ENCODE data around the gene ITFG2. TPM values are rescaled to one million over a fixed set of nuclear protein-coding genes. Genes with fewer than 3 reads are reported as not detected.

The ITFG2 gene
- total and polyA plus RNA-seq, 4 donors, result 7.5 to 26.3 (median 11.4) TPM

DNA sequence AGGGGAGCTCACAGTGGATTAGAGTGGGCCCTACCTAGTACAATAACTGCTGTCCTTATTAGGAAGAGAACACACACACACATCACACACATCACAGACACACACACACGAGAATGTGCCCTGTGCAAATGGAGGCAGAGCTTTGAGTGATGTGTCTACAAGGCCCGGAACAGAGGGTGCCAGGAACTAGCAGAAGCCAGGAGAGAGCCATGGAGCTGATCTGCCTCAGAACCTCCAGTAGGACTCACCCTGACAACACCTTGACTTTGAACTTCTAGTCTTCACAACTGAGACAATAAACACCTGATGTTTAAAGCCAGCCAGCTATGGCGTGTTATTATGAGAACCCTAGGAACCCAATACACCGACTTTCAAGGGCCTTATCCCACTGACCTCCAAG is 47.4 kb upstream of the ITFG2 start:
- H3K36me3 ChIP-seq (ENCODE audit: control insufficient read depth in 4 of 4, insufficient read depth in 3 of 4, low read depth in 1 of 4, low read length in 3 of 4), result no peaks in the 10 kb centered on the region
- H3K27ac ChIP-seq (ENCODE audit: low read depth in 1 of 2, low read length in 2 of 2), result no peak overlapping the region
- no peak overlapping the region for H3K9ac ChIP-seq (ENCODE audit: low read depth in 1 of 2, low read length in 2 of 2)
- peaks cover 2 to 20% (median 18%) of the 10 kb centered on the region in 4 donors for H3K4me1 ChIP-seq (ENCODE audit: control insufficient read depth in 4 of 4, insufficient read depth in 4 of 4, low read length in 3 of 4)
- no peak for TF ChIP-seq HNF4A (conservative IDR thresholded peaks at IDR 0.05)
- TF ChIP-seq EGR1 (IDR thresholded peaks at IDR 0.05; ENCODE audit: low read depth in 2 of 2), result no peak
- TF ChIP-seq SP1 (IDR thresholded peaks at IDR 0.05), result no peak
- DNase-seq (ENCODE audit: low spot score), result no peak
- H3K4me3 ChIP-seq (ENCODE audit: low read depth in 1 of 3, low read length in 3 of 3), result no peak overlapping the region
- H3K9me3 ChIP-seq (ENCODE audit: control insufficient read depth in 4 of 4, low read length in 3 of 4), result no peaks in the 10 kb centered on the region
- no peaks in the 10 kb centered on the region for H3K27me3 ChIP-seq (ENCODE audit: control insufficient read depth in 4 of 4, insufficient read depth in 4 of 4, low read length in 3 of 4)
- WGBS, result 82% methylated on average over 4 of the region's 4 CpGs

DNA sequence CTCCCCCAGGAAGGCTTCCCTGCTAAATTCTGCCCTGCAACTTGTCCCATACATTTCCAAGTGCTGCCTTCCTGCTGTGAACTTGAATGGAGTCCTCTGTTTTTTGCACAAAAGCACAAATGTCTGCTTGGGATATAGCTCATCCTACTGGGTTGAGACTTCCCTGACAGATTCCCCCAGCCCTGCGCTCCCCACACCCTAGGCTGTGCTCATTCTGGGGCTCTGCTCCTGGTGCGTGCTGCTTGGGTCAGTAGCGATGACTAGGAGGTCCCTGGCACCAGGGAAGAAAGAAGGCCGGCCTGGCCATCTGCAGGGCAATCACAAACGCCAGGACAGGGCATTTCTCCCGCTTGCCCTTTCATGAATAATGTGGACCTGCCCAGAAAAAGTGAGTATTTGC is 46.9 kb upstream of the ITFG2 start:
- no peak for DNase-seq (ENCODE audit: low spot score)
- Histone ChIP-seq H3K36me3 (ENCODE audit: control insufficient read depth in 4 of 4, insufficient read depth in 3 of 4, low read depth in 1 of 4, low read length in 3 of 4) (no peaks in the 10 kb centered on the region), H3K9ac (ENCODE audit: low read depth in 1 of 2, low read length in 2 of 2) (no peak overlapping the region), H3K27me3 (ENCODE audit: control insufficient read depth in 4 of 4, insufficient read depth in 4 of 4, low read length in 3 of 4) (no peaks in the 10 kb centered on the region), H3K4me1 (ENCODE audit: control insufficient read depth in 4 of 4, insufficient read depth in 4 of 4, low read length in 3 of 4) (peaks cover 2 to 20% (median 18%) of the 10 kb centered on the region in 4 donors), H3K9me3 (ENCODE audit: control insufficient read depth in 4 of 4, low read length in 3 of 4) (no peaks in the 10 kb centered on the region), H3K27ac (ENCODE audit: low read depth in 1 of 2, low read length in 2 of 2) (no peak overlapping the region), H3K4me3 (ENCODE audit: low read depth in 1 of 3, low read length in 3 of 3) (no peak overlapping the region)
- 90% methylated on average over 6 of the region's 6 CpGs for WGBS
- TF ChIP-seq YY1 (IDR thresholded peaks at IDR 0.05) (no peak), SP1 (IDR thresholded peaks at IDR 0.05) (no peak), GABPA (IDR thresholded peaks at IDR 0.05 in 1 of 2, conservative IDR thresholded peaks at IDR 0.05 in 1 of 2) (no peak), HNF4G (IDR thresholded peaks at IDR 0.05) (no peak), FOXA1 (IDR thresholded peaks at IDR 0.05) (no peak), HNF4A (conservative IDR thresholded peaks at IDR 0.05) (no peak), NR2F2 (IDR thresholded peaks at IDR 0.05) (no peak)
- TF ChIP-seq, protein P1, sequence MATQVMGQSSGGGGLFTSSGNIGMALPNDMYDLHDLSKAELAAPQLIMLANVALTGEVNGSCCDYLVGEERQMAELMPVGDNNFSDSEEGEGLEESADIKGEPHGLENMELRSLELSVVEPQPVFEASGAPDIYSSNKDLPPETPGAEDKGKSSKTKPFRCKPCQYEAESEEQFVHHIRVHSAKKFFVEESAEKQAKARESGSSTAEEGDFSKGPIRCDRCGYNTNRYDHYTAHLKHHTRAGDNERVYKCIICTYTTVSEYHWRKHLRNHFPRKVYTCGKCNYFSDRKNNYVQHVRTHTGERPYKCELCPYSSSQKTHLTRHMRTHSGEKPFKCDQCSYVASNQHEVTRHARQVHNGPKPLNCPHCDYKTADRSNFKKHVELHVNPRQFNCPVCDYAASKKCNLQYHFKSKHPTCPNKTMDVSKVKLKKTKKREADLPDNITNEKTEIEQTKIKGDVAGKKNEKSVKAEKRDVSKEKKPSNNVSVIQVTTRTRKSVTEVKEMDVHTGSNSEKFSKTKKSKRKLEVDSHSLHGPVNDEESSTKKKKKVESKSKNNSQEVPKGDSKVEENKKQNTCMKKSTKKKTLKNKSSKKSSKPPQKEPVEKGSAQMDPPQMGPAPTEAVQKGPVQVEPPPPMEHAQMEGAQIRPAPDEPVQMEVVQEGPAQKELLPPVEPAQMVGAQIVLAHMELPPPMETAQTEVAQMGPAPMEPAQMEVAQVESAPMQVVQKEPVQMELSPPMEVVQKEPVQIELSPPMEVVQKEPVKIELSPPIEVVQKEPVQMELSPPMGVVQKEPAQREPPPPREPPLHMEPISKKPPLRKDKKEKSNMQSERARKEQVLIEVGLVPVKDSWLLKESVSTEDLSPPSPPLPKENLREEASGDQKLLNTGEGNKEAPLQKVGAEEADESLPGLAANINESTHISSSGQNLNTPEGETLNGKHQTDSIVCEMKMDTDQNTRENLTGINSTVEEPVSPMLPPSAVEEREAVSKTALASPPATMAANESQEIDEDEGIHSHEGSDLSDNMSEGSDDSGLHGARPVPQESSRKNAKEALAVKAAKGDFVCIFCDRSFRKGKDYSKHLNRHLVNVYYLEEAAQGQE (IDR thresholded peaks at IDR 0.05), result no peak

DNA sequence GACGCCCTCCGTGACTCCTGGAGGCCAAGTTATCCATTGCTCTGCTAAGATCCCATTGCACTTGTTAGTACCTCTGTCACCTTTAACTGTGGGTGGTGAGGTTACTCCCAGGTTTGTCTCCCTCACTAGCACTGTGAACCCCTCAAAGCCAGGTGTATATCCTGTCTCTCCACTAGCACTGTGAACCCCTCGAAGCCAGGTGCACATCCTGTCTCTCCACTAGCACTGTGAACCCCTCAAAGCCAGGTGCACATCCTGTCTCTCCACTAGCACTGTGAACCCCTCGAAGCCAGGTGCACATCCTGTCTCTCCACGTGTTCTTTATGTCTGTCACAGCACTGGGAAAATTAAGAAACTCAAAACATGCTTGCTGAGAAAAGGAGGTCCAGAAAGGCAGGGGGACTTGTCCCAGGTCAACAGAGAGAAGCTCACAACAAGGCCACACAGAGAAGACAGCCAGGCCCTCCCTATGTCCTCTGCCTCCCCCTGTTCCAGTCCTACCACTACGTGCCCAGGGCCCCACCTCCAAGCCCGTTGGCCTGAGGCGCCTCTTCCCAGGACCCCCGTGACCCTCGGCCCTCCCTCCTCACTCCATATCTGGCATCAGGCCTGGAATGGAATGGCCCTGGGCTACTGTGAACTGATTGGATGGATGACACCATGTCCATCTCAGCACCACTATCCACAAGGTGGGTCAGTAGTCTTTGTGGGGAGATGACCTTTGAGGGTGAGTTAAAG is 44.1 kb upstream of the ITFG2 start:
- Histone ChIP-seq H3K9ac (ENCODE audit: low read depth in 1 of 2, low read length in 2 of 2) (no peak overlapping the region), H3K9me3 (ENCODE audit: control insufficient read depth in 4 of 4, low read length in 3 of 4) (no peaks in the 10 kb centered on the region), H3K4me1 (ENCODE audit: control insufficient read depth in 4 of 4, insufficient read depth in 4 of 4, low read length in 3 of 4) (peaks cover 2 to 20% (median 18%) of the 10 kb centered on the region in 4 donors), H3K27me3 (ENCODE audit: control insufficient read depth in 4 of 4, insufficient read depth in 4 of 4, low read length in 3 of 4) (no peaks in the 10 kb centered on the region), H3K36me3 (ENCODE audit: control insufficient read depth in 4 of 4, insufficient read depth in 3 of 4, low read depth in 1 of 4, low read length in 3 of 4) (no peaks in the 10 kb centered on the region), H3K27ac (ENCODE audit: low read depth in 1 of 2, low read length in 2 of 2) (no peak overlapping the region), H3K4me3 (ENCODE audit: low read depth in 1 of 3, low read length in 3 of 3) (no peak overlapping the region)
- DNase-seq (ENCODE audit: low spot score), result no peak
- TF ChIP-seq, protein P1 (IDR thresholded peaks at IDR 0.05), result no peak
- WGBS, result 80% methylated on average over 10 of the region's 10 CpGs
